Thyroid gland (tissue), 4 donors: ENCODE results near the gene PPID. TPM values are rescaled to one million over a fixed set of nuclear protein-coding genes. Genes with fewer than 3 reads are reported as not detected.
A peak's percentile ranks its signal among the peaks of the same experiment; 100 is the strongest.

Experiments
- DNase-seq, 2 donors: peaks; one replicate each; pipeline ENCODE4 v3.0.0-alpha.2; 2019
- H3K27ac ChIP-seq, 3 donors: fragments of 200-600 bp; sonication (generic); 1 replicate in 2 of 3; 2 replicates in 1 of 3; pipeline ENCODE4 v1.5.1; 2016 to 2019; ENCODE audit warnings: mild to moderate bottlenecking in 1 of 3, moderate library complexity in 1 of 3
- H3K27me3 ChIP-seq: fragments of 200-600 bp; sonication (generic); one replicate; pipeline ENCODE4 v1.5.1; 2019
- H3K36me3 ChIP-seq, 2 donors: fragments of 200-600 bp; sonication (generic); one replicate each; pipeline ENCODE4 v1.5.1; 2016 to 2019
- H3K4me1 ChIP-seq, 2 donors: fragments of 200-600 bp; sonication (generic); one replicate each; pipeline ENCODE4 v1.5.1; 2017 to 2019
- H3K4me3 ChIP-seq, 3 donors: fragments of 200-600 bp; sonication (generic); replicated peaks in 1 of 3; 1 replicate in 2 of 3; 2 replicates in 1 of 3; pipeline ENCODE4 v1.5.1; 2016; ENCODE audit warnings: mild to moderate bottlenecking in 1 of 3
- H3K9me3 ChIP-seq: fragments of 200-600 bp; sonication (generic); one replicate; pipeline ENCODE4 v1.5.1; 2017
- CTCF ChIP-seq, 6 experiments: fragments of 200-600 bp in 3 of 6; fragments of 450-650 bp in 3 of 6; sonication (generic) in 3 of 6; IDR thresholded peaks; one replicate each; pipeline ENCODE4 v1.5.1; 2016 to 2019; ENCODE audit warnings: antibody characterized with exemption in 6 of 6, mild to moderate bottlenecking in 2 of 6, inconsistent platforms in 1 of 6, moderate library complexity in 1 of 6
- POLR2A ChIP-seq, 2 donors: fragments of 450-650 bp; IDR thresholded peaks; one replicate each; pipeline ENCODE4 v1.6.1; 2017; ENCODE audit warnings: antibody characterized with exemption in 2 of 2, mild to moderate bottlenecking in 2 of 2, moderate library complexity in 1 of 2
- WGBS, 2 donors: methylation state at CpG; one replicate each; pipeline ENCODE4 v1.1.5; 2017; 5-methylcytosine and 5-hydroxymethylcytosine counted together
- intact Hi-C: fragments of 100-400 bp; cut with DNase I; formaldehyde crosslinking; loops from one replicate; pipeline ENCODE4 v1.15.1; 2023
- total RNA-seq, 4 donors: library from RNA; depleted of rRNA; stranded (reverse); fragments of >200 nt; gene quantifications; one replicate each; pipeline ENCODE4 v1.2.3, GENCODE V29; 2016

PPID gene
- total RNA-seq, 4 donors from 2014 or later, result 6.8 to 24.4 (median 19.9) TPM

GRCh38 chr4:158738866-158739265, 15.7 kb upstream of the PPID start:
- H3K4me1 ChIP-seq, result no peaks in the 10 kb centered on the region
- DNase-seq, result no peak
- no peaks in the 10 kb centered on the region for H3K36me3 ChIP-seq
- intact Hi-C loops, result loop anchor here (10.0 kb wide), 1 partner anchor 436 kb away; no protein-coding TSS in a partner anchor
- H3K27ac ChIP-seq, result no peak overlapping the region
- H3K27me3 ChIP-seq, result no peaks in the 10 kb centered on the region
- WGBS, 2 donors, result 96 to 97% methylated on average over 2 of the region's 2 CpGs
- no peak for TF ChIP-seq CTCF (IDR thresholded peaks at IDR 0.05)
- TF ChIP-seq POLR2A (IDR thresholded peaks at IDR 0.05), result no peak
- no peaks in the 10 kb centered on the region for H3K9me3 ChIP-seq
- H3K4me3 ChIP-seq, result no peak overlapping the region

- no peaks in the 10 kb centered on the region for H3K36me3 ChIP-seq
- intact Hi-C loops, result loop anchor here (2.0 to 10.0 kb wide), 3 partner anchors 121 to 715 kb away; no protein-coding TSS in a partner anchor
- no peaks in the 10 kb centered on the region for H3K9me3 ChIP-seq
- DNase-seq, result peak; percentile 73 to 77
- no peaks in the 10 kb centered on the region for H3K4me1 ChIP-seq
- TF ChIP-seq POLR2A (IDR thresholded peaks at IDR 0.05) (no peak), CTCF (IDR thresholded peaks at IDR 0.05) (peak; percentile 74 to 99 (median 92))
- no peaks in the 10 kb centered on the region for H3K27me3 ChIP-seq
- 17 to 18% methylated on average over 5 of the region's 5 CpGs for WGBS, 2 donors
- no peak overlapping the region for H3K27ac ChIP-seq
- H3K4me3 ChIP-seq, result no peak overlapping the region
Observed at GRCh38 chr4:158729716-158730559, 6.7 kb upstream of the PPID start.

GRCh38 chr4:158728236-158728635, 5.0 kb upstream of the PPID start:
- Histone ChIP-seq H3K27me3 (no peaks in the 10 kb centered on the region), H3K4me3 (no peak overlapping the region), H3K9me3 (no peaks in the 10 kb centered on the region), H3K36me3 (no peaks in the 10 kb centered on the region), H3K27ac (no peak overlapping the region), H3K4me1 (no peaks in the 10 kb centered on the region)
- intact Hi-C loops, result loop anchor here (2.0 to 10.0 kb wide), 2 partner anchors 123 to 717 kb away; no protein-coding TSS in a partner anchor
- 62 to 63% methylated on average over 1 of the region's 1 CpG for WGBS, 2 donors
- DNase-seq, result no peak
- TF ChIP-seq POLR2A (IDR thresholded peaks at IDR 0.05), result no peak
- no peak for TF ChIP-seq CTCF (IDR thresholded peaks at IDR 0.05)

GRCh38 chr4:158726633-158727032, 3.4 kb upstream of the PPID start:
- H3K27me3 ChIP-seq, result no peaks in the 10 kb centered on the region
- intact Hi-C loops, result loop anchor here (10.0 kb wide), 1 partner anchor 718 kb away; no protein-coding TSS in a partner anchor
- no peak for DNase-seq
- TF ChIP-seq CTCF (IDR thresholded peaks at IDR 0.05) (no peak), POLR2A (IDR thresholded peaks at IDR 0.05) (no peak)
- H3K27ac ChIP-seq, result no peak overlapping the region
- WGBS, 2 donors, result 81 to 83% methylated on average over 6 of the region's 6 CpGs
- H3K9me3 ChIP-seq, result no peaks in the 10 kb centered on the region
- H3K4me3 ChIP-seq, result no peak overlapping the region
- H3K36me3 ChIP-seq, result no peaks in the 10 kb centered on the region
- peaks cover 0 to 7% of the 10 kb centered on the region in 2 donors for H3K4me1 ChIP-seq

GRCh38 chr4:158724637-158725036, 1.4 kb upstream of the PPID start:
- DNase-seq, result no peak
- no peaks in the 10 kb centered on the region for H3K27me3 ChIP-seq
- intact Hi-C loops, result loop anchor here (10.0 kb wide), 1 partner anchor 720 kb away; no protein-coding TSS in a partner anchor
- no peak overlapping the region for H3K4me3 ChIP-seq
- H3K9me3 ChIP-seq, result no peaks in the 10 kb centered on the region
- H3K27ac ChIP-seq, result no peak overlapping the region
- WGBS, 2 donors, result 76 to 82% methylated on average over 4 of the region's 4 CpGs
- H3K36me3 ChIP-seq, result no peaks in the 10 kb centered on the region
- TF ChIP-seq CTCF (IDR thresholded peaks at IDR 0.05) (no peak), POLR2A (IDR thresholded peaks at IDR 0.05) (no peak)
- H3K4me1 ChIP-seq, result peaks cover 0 to 7% of the 10 kb centered on the region in 2 donors
